Measurements from ENCODE around the gene SLC46A3.

GRCh38 chr13:28729541-28729940 is 10.8 kb upstream of the SLC46A3 start:
- no peak for TF ChIP-seq CTCF (conservative IDR thresholded peaks at IDR 0.05 in 1 of 2, IDR thresholded peaks at IDR 0.05 in 1 of 2; ENCODE audit: low read depth in 1 of 2, low read length in 2 of 2)
- no peak for TF ChIP-seq EZH2 (IDR thresholded peaks at IDR 0.05; ENCODE audit: low read length, missing control alignments)

Data from fibroblast of lung (primary cell).